ENCODE data around the gene TMEM203. TPM values are rescaled to one million over a fixed set of nuclear protein-coding genes. Genes with fewer than 3 reads are reported as not detected.
A peak's percentile ranks its signal among the peaks of the same experiment; 100 is the strongest.

Gene TMEM203
- total and polyA plus RNA-seq, 2 of the 13 experiments (the other 11 are each of a cell fraction or from before 2014, with no cell fraction given), result 23.4 to 36.7 TPM

DNA sequence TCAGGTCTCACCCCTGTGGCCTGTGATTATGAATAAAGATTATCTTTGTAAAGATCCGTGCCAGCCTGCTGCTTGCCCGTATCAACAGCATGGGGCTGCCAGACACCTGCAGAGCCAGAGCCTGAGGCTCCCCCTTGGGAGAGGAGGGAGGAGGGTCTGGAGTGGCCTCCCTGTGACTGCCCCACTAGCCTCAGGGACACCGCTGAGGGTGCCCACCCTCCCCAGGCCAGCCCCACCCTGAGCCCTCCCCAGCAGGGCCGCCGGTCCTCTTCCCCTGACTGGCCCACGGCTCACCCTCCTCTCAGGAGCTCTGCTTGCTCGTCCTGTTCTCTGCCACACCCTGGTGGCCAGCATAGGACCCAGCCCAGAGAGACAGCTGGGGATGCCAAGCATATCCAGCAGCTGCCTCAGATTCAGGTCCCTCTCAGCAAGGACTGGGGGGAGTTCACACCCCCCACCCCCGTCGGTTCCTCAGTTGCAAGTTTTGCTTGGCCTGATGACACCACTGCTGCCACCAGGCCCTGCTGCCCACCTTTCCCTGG, 15.1 kb downstream of the TMEM203 start (continued):
- TF ChIP-seq, protein P1, sequence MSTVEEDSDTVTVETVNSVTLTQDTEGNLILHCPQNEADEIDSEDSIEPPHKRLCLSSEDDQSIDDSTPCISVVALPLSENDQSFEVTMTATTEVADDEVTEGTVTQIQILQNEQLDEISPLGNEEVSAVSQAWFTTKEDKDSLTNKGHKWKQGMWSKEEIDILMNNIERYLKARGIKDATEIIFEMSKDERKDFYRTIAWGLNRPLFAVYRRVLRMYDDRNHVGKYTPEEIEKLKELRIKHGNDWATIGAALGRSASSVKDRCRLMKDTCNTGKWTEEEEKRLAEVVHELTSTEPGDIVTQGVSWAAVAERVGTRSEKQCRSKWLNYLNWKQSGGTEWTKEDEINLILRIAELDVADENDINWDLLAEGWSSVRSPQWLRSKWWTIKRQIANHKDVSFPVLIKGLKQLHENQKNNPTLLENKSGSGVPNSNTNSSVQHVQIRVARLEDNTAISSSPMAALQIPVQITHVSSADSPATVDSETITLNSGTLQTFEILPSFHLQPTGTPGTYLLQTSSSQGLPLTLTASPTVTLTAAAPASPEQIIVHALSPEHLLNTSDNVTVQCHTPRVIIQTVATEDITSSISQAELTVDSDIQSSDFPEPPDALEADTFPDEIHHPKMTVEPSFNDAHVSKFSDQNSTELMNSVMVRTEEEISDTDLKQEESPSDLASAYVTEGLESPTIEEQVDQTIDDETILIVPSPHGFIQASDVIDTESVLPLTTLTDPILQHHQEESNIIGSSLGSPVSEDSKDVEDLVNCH (CRISPR knock-in tag; IDR thresholded peaks at IDR 0.05), result no peak
- TF ChIP-seq, protein P2, sequence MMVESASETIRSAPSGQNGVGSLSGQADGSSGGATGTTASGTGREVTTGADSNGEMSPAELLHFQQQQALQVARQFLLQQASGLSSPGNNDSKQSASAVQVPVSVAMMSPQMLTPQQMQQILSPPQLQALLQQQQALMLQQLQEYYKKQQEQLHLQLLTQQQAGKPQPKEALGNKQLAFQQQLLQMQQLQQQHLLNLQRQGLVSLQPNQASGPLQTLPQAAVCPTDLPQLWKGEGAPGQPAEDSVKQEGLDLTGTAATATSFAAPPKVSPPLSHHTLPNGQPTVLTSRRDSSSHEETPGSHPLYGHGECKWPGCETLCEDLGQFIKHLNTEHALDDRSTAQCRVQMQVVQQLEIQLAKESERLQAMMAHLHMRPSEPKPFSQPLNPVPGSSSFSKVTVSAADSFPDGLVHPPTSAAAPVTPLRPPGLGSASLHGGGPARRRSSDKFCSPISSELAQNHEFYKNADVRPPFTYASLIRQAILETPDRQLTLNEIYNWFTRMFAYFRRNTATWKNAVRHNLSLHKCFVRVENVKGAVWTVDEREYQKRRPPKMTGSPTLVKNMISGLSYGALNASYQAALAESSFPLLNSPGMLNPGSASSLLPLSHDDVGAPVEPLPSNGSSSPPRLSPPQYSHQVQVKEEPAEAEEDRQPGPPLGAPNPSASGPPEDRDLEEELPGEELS (CRISPR knock-in tag; IDR thresholded peaks at IDR 0.05), result no peak
- TF ChIP-seq, protein P3, sequence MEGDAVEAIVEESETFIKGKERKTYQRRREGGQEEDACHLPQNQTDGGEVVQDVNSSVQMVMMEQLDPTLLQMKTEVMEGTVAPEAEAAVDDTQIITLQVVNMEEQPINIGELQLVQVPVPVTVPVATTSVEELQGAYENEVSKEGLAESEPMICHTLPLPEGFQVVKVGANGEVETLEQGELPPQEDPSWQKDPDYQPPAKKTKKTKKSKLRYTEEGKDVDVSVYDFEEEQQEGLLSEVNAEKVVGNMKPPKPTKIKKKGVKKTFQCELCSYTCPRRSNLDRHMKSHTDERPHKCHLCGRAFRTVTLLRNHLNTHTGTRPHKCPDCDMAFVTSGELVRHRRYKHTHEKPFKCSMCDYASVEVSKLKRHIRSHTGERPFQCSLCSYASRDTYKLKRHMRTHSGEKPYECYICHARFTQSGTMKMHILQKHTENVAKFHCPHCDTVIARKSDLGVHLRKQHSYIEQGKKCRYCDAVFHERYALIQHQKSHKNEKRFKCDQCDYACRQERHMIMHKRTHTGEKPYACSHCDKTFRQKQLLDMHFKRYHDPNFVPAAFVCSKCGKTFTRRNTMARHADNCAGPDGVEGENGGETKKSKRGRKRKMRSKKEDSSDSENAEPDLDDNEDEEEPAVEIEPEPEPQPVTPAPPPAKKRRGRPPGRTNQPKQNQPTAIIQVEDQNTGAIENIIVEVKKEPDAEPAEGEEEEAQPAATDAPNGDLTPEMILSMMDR (CRISPR knock-in tag; IDR thresholded peaks at IDR 0.05), result peak; percentile 34
- TF ChIP-seq, protein P4, sequence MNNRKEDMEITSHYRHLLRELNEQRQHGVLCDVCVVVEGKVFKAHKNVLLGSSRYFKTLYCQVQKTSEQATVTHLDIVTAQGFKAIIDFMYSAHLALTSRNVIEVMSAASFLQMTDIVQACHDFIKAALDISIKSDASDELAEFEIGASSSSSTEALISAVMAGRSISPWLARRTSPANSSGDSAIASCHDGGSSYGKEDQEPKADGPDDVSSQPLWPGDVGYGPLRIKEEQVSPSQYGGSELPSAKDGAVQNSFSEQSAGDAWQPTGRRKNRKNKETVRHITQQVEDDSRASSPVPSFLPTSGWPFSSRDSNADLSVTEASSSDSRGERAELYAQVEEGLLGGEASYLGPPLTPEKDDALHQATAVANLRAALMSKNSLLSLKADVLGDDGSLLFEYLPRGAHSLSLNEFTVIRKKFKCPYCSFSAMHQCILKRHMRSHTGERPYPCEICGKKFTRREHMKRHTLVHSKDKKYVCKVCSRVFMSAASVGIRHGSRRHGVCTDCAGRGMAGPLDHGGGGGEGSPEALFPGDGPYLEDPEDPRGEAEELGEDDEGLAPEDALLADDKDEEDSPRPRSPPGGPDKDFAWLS (CRISPR knock-in tag; IDR thresholded peaks at IDR 0.05; ENCODE audit: borderline replicate concordance), result no peak
- TF ChIP-seq TAF15 (IDR thresholded peaks at IDR 0.05; ENCODE audit: low read depth, low read length, poor library complexity, severe bottlenecking) (no peak), HMG20A (CRISPR knock-in tag; IDR thresholded peaks at IDR 0.05; ENCODE audit: borderline replicate concordance) (no peak), STAG1 (CRISPR knock-in tag; IDR thresholded peaks at IDR 0.05) (peak; percentile 34), PCBP2 (optimal IDR thresholded peaks at IDR 0.05; ENCODE audit: low read depth, low read length, poor library complexity, severe bottlenecking) (no peak), ZNF10 (CRISPR knock-in tag; IDR thresholded peaks at IDR 0.05; ENCODE audit: borderline replicate concordance, low read depth) (no peak), MTA1 (CRISPR knock-in tag; IDR thresholded peaks at IDR 0.05; ENCODE audit: borderline replicate concordance) (no peak), THAP11 (CRISPR knock-in tag; IDR thresholded peaks at IDR 0.05) (no peak)
